ENCODE results near the gene NIPBL. TPM values are rescaled to one million over a fixed set of nuclear protein-coding genes. Genes with fewer than 3 reads are reported as not detected.

Gene NIPBL
- total and polyA plus RNA-seq, 2 of the 8 experiments (the other 6 are each of a cell fraction or from before 2014, with no cell fraction given): 21.1 to 53.5 TPM

- TF ChIP-seq CHD7 (IDR thresholded peaks at IDR 0.05; ENCODE audit: insufficient replicate concordance, low read length): no peak
Measured at GRCh38 chr5:36874465-36874864, 2.1 kb upstream of the NIPBL start (continued).

Data from H1 (cell line).